Esophagus squamous epithelium (tissue), 4 donors: ENCODE results near the gene ANKLE1.

Experiments
- POLR2A ChIP-seq, 4 donors: fragments of 450-650 bp; IDR thresholded peaks; one replicate each; pipeline ENCODE4 v1.6.1; 2017; ENCODE audit warnings: antibody characterized with exemption in 4 of 4, mild to moderate bottlenecking in 4 of 4, moderate library complexity in 3 of 4
- TF ChIP-seq, protein P1 (sequence below), 6 experiments: fragments of 450-650 bp in 4 of 6; fragments of 200-600 bp in 2 of 6; sonication (generic) in 2 of 6; IDR thresholded peaks; one replicate each; pipeline ENCODE4 v1.5.1; 2016 to 2019; ENCODE audit warnings: antibody characterized with exemption in 6 of 6, mild to moderate bottlenecking in 4 of 6, moderate library complexity in 4 of 6

DNA sequence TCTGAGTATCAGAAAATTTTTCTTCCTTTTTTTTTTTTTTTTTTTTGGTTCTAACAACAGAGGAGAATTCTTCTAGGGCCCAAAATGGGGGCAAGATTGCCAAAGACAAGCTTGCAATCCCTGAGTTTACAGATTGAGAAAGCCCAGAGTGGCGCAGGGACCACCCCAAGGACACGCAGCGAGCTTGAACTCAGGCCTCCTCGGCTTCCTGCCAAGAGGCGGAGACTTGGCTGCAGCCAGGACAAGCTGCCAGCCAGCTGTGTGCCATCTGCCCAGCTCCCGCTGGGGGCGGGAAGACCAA lies 23.5 kb downstream of the ANKLE1 start:
- TF ChIP-seq, protein P1, sequence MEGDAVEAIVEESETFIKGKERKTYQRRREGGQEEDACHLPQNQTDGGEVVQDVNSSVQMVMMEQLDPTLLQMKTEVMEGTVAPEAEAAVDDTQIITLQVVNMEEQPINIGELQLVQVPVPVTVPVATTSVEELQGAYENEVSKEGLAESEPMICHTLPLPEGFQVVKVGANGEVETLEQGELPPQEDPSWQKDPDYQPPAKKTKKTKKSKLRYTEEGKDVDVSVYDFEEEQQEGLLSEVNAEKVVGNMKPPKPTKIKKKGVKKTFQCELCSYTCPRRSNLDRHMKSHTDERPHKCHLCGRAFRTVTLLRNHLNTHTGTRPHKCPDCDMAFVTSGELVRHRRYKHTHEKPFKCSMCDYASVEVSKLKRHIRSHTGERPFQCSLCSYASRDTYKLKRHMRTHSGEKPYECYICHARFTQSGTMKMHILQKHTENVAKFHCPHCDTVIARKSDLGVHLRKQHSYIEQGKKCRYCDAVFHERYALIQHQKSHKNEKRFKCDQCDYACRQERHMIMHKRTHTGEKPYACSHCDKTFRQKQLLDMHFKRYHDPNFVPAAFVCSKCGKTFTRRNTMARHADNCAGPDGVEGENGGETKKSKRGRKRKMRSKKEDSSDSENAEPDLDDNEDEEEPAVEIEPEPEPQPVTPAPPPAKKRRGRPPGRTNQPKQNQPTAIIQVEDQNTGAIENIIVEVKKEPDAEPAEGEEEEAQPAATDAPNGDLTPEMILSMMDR (IDR thresholded peaks at IDR 0.05) = no peak
- TF ChIP-seq POLR2A (IDR thresholded peaks at IDR 0.05) = no peak
